GM18511 (cell line): ENCODE measurements around the gene SIGLEC9.

Experiments
- ATAC-seq: cut with Tn5 transposase; IDR thresholded peaks from one replicate; pipeline ENCODE4 v1.9.1; 2021; ENCODE audit warnings: mild to moderate bottlenecking, moderate library complexity; ENCODE audit not compliant: unreplicated experiment

SIGLEC9 gene

DNA sequence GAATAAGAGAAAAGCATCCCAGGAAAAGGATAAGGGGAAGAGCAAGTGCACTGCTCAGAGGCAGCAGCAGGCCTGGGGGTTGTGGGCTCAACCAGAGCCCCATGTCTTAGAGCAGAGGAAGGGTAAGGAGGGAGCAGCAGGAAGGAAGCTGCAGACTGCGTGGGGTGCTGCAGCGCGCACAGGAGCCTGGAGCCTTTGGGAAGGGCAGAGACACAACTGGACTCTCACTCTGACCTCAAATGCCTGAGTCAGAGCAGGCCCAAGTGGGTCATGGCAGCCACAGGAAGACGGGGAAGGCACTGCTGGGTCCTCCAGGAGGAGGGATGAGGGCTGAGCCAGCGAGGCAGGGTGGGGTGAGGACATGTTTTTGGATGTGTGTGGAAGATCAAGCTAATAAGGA is 49.0 kb downstream of the SIGLEC9 start:
- no peak for ATAC-seq

DNA sequence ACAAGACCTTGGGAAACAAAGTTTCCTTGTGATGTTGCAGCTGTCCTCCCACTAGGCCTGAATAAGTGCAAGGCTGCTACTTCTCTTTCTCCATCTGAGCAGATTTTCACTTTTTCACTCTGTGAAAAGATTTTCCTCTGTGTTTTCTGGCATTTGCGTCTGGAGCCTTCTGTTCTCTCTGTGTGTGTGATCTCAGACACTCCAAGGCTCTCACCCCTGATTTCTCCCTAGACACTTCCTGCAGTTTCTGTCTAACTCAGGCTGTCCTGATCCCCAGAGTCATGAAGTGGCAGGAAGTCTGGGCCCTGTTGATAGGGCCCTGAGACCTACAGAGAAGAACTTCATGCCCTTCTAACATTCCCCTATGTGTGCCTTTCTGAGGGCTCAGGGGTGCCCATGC is 54.5 kb downstream of the SIGLEC9 start:
- no peak for ATAC-seq
